A673 (cell line): ENCODE results near the gene FXYD3.

Source experiments
- EZH2 ChIP-seq: fragments of 200-600 bp; sonication (generic); IDR thresholded peaks from 2 replicates; pipeline ENCODE4 v1.6.1; 2017; ENCODE audit warnings: borderline replicate concordance, low read depth, mild to moderate bottlenecking, mixed read lengths, antibody characterized with exemption, low read length; ENCODE audit not compliant: poor library complexity, severe bottlenecking
- TF ChIP-seq, protein P1 (sequence below): fragments of 300-800, 200-600 bp; sonication (generic); conservative IDR thresholded peaks from 2 replicates; pipeline ENCODE4 v1.5.1; 2017; ENCODE audit warnings: low read depth, mild to moderate bottlenecking, antibody characterized with exemption, low read length, moderate library complexity, mixed read lengths

DNA sequence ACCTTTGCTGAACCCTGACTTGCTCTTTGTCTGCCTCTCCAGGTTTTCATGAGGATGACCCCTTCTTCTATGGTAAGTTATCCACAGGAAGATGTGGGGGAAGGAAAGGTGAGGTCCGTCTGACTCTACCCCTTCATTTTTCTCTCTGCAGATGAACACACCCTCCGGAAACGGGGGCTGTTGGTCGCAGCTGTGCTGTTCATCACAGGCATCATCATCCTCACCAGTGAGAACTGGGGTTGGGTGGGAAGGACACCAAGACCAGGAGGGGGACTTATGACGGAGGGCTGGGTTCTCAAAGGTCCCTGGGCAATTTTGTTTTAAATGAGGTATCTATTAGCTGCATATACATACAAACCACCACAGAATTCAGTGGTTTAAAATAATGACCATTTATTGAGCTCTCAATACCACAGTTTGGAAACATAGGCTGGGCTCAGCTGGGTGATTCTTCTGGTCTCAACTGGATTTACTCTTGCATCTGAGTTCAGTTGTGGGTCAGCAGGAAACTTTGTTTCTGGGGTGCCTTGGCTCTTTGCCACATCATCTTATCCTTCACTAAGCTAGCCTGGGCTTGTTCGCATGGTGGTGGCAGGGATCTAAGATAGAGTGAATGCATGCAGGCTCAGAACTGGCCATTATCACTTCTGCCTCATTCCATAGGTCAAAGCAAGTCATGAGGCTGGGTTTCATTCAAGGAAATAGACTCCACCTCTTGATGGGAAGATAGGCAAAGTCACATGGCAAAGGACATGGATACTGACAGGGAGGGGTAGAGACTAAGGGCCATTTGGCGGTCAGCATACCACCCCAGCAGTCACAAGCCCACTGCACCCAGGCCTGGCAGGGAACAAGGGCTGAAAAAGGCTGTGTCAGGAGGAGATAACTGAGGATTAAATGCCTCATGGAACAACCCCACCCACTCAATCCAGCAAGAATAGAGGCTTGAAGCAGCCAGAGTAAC is 50.8 kb downstream of the FXYD3 start:
- TF ChIP-seq EZH2 = no peak
- TF ChIP-seq, protein P1, sequence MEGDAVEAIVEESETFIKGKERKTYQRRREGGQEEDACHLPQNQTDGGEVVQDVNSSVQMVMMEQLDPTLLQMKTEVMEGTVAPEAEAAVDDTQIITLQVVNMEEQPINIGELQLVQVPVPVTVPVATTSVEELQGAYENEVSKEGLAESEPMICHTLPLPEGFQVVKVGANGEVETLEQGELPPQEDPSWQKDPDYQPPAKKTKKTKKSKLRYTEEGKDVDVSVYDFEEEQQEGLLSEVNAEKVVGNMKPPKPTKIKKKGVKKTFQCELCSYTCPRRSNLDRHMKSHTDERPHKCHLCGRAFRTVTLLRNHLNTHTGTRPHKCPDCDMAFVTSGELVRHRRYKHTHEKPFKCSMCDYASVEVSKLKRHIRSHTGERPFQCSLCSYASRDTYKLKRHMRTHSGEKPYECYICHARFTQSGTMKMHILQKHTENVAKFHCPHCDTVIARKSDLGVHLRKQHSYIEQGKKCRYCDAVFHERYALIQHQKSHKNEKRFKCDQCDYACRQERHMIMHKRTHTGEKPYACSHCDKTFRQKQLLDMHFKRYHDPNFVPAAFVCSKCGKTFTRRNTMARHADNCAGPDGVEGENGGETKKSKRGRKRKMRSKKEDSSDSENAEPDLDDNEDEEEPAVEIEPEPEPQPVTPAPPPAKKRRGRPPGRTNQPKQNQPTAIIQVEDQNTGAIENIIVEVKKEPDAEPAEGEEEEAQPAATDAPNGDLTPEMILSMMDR = no peak
